Vagina (tissue), 2 donors: ENCODE measurements around the gene PTPRCAP. TPM values are rescaled to one million over a fixed set of nuclear protein-coding genes. Genes with fewer than 3 reads are reported as not detected.

Source experiments
- DNase-seq, 2 donors: peaks; one replicate each; pipeline ENCODE4 v3.0.0-alpha.2; 2017; ENCODE audit errors: extremely low spot score in 2 of 2
- H3K27ac ChIP-seq: fragments of 200-600 bp; sonication (generic); one replicate; pipeline ENCODE4 v1.5.1; 2019
- H3K27me3 ChIP-seq: fragments of 200-600 bp; sonication (generic); one replicate; pipeline ENCODE4 v1.5.1; 2019
- H3K36me3 ChIP-seq, 2 donors: fragments of 200-600 bp; sonication (generic); one replicate each; pipeline ENCODE4 v1.5.1; 2017 to 2019
- H3K4me1 ChIP-seq: fragments of 200-600 bp; sonication (generic); one replicate; pipeline ENCODE4 v1.5.1; 2019
- H3K4me3 ChIP-seq, 2 donors: fragments of 200-600 bp; sonication (generic); 1 replicate in 1 of 2; 2 replicates in 1 of 2; pipeline ENCODE4 v1.5.1; 2016 to 2019
- H3K9me3 ChIP-seq: fragments of 200-600 bp; sonication (generic); one replicate; pipeline ENCODE4 v1.5.1; 2019
- CTCF ChIP-seq, 3 experiments: fragments of 450-650 bp in 2 of 3; fragments of 200-600 bp in 1 of 3; sonication (generic) in 1 of 3; IDR thresholded peaks; one replicate each; pipeline ENCODE4 v1.5.1; 2017 to 2019; ENCODE audit warnings: antibody characterized with exemption in 3 of 3, mild to moderate bottlenecking in 2 of 3, moderate library complexity in 2 of 3
- POLR2A ChIP-seq, 2 donors: fragments of 450-650 bp; IDR thresholded peaks; one replicate each; pipeline ENCODE4 v1.6.1; 2017; ENCODE audit warnings: antibody characterized with exemption in 2 of 2, mild to moderate bottlenecking in 2 of 2, moderate library complexity in 2 of 2
- POLR2AphosphoS5 ChIP-seq, 2 donors: sonication (generic); formaldehyde crosslinking; IDR thresholded peaks; one replicate each; pipeline ENCODE4 v1.9.0; 2017; ENCODE audit warnings: antibody characterized with exemption in 2 of 2, mild to moderate bottlenecking in 2 of 2, low read depth in 1 of 2; ENCODE audit not compliant: insufficient read depth in 1 of 2
- intact Hi-C: fragments of 100-400 bp; cut with DNase I; formaldehyde crosslinking; loops from one replicate; pipeline ENCODE4 v1.15.1; 2023
- total RNA-seq: library from RNA; depleted of rRNA; stranded (reverse); fragments of >200 nt; gene quantifications from one replicate; pipeline ENCODE4 v1.2.3, GENCODE V29; 2016

PTPRCAP gene
- total RNA-seq, 1 donor from 2014 or later, result 18.2 TPM

DNA sequence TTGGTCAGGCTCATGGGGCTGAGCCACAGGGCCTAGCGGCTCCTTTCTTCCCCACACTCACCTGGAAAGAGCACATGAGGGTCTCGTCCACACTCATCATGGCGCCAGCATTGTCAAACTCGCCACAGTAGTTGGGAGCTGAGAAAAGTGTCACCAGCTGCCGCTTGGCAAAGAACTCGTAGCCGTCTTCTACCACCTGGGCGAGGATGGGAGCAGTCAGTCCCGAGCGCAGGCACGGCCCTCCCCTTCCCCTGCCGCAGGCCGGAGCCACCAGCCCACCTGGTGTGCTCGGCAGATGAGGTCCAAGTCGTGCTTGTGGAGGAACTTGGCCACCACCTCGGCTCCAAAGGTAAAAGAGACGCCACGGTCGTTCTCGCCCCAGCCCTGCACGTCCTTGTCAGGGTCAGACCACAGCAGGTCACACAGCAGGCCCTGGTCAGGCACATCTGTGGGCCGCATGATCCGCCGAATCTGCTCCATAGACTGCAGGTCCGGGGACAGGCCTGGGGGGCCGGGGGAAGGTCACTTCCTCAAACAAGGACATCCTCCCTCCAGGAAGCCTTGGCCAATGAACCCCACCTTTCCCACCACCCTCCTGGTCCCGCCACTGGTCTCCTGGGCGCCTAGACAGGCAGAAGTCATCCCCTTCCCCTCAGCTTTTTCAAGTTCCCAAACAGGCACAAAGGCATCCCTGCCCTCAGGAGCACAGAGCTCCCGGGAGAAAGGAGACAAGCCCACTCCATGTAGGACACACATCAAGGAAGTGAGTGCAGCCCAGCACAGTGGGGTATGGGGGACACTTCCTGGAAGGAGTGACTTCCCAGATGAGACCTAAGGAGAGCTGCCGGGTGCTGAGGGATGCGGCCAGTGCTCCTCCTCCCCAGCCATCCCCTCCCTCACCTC, 38.6 kb downstream of the PTPRCAP start:
- Histone ChIP-seq H3K27ac (no peak overlapping the region), H3K36me3 (peaks cover 0 to 28% of the 10 kb centered on the region in 2 donors)

GRCh38 chr11:67397986-67398660, 39.4 kb downstream of the PTPRCAP start:
- H3K4me3 ChIP-seq, result no peak overlapping the region
- intact Hi-C loops, result no loop called here
- H3K36me3 ChIP-seq, result peaks cover 0 to 28% of the 10 kb centered on the region in 2 donors
- H3K4me1 ChIP-seq, result peaks cover 51% of the 10 kb centered on the region
- no peaks in the 10 kb centered on the region for H3K9me3 ChIP-seq
- no peak for DNase-seq
- no peak overlapping the region for H3K27ac ChIP-seq
- TF ChIP-seq POLR2AphosphoS5 (IDR thresholded peaks at IDR 0.05; ENCODE audit: insufficient read depth in 1 of 2, low read depth in 1 of 2), result no peak
- TF ChIP-seq CTCF (IDR thresholded peaks at IDR 0.05), result no peak
- TF ChIP-seq POLR2A (IDR thresholded peaks at IDR 0.05), result no peak
- no peaks in the 10 kb centered on the region for H3K27me3 ChIP-seq

More for the DNA sequence above, 38.6 kb downstream of the PTPRCAP start:
- no peak for TF ChIP-seq POLR2AphosphoS5 (IDR thresholded peaks at IDR 0.05; ENCODE audit: insufficient read depth in 1 of 2, low read depth in 1 of 2)
- TF ChIP-seq POLR2A (IDR thresholded peaks at IDR 0.05), result no peak
- TF ChIP-seq CTCF (IDR thresholded peaks at IDR 0.05), result no peak
- intact Hi-C loops, result no loop called here
- Histone ChIP-seq H3K9me3 (no peaks in the 10 kb centered on the region), H3K4me3 (no peak overlapping the region), H3K27me3 (no peaks in the 10 kb centered on the region), H3K4me1 (peaks cover 51% of the 10 kb centered on the region)
- DNase-seq, result no peak

GRCh38 chr11:67397536-67397935, 39.9 kb downstream of the PTPRCAP start:
- H3K27ac ChIP-seq, result no peak overlapping the region
- no peaks in the 10 kb centered on the region for H3K9me3 ChIP-seq
- DNase-seq, result no peak
- no peaks in the 10 kb centered on the region for H3K27me3 ChIP-seq
- peaks cover 0 to 28% of the 10 kb centered on the region in 2 donors for H3K36me3 ChIP-seq
- no peak for TF ChIP-seq CTCF (IDR thresholded peaks at IDR 0.05)
- no peak for TF ChIP-seq POLR2A (IDR thresholded peaks at IDR 0.05)
- no peak for TF ChIP-seq POLR2AphosphoS5 (IDR thresholded peaks at IDR 0.05; ENCODE audit: insufficient read depth in 1 of 2, low read depth in 1 of 2)
- H3K4me1 ChIP-seq, result peaks cover 50% of the 10 kb centered on the region
- intact Hi-C loops, result no loop called here
- no peak overlapping the region for H3K4me3 ChIP-seq

- H3K36me3 ChIP-seq, result peaks cover 0 to 28% of the 10 kb centered on the region in 2 donors
- no peak for DNase-seq
- no peaks in the 10 kb centered on the region for H3K9me3 ChIP-seq
- H3K4me1 ChIP-seq, result peaks cover 51% of the 10 kb centered on the region
- no peaks in the 10 kb centered on the region for H3K27me3 ChIP-seq
- intact Hi-C loops, result no loop called here
- no peak for TF ChIP-seq POLR2A (IDR thresholded peaks at IDR 0.05)
- no peak for TF ChIP-seq POLR2AphosphoS5 (IDR thresholded peaks at IDR 0.05; ENCODE audit: insufficient read depth in 1 of 2, low read depth in 1 of 2)
- TF ChIP-seq CTCF (IDR thresholded peaks at IDR 0.05), result no peak
- H3K4me3 ChIP-seq, result no peak overlapping the region
- H3K27ac ChIP-seq, result no peak overlapping the region
These were observed 40.7 kb downstream of the PTPRCAP start for GRCh38 chr11:67396587-67397389.
